ENCODE data around the gene PRKCH. TPM values are rescaled to one million over a fixed set of nuclear protein-coding genes. Genes with fewer than 3 reads are reported as not detected.

PRKCH gene
- total and polyA plus RNA-seq, 2 of the 13 experiments (the other 11 are each of a cell fraction or from before 2014, with no cell fraction given), result 0.48 to 1.3 TPM

DNA sequence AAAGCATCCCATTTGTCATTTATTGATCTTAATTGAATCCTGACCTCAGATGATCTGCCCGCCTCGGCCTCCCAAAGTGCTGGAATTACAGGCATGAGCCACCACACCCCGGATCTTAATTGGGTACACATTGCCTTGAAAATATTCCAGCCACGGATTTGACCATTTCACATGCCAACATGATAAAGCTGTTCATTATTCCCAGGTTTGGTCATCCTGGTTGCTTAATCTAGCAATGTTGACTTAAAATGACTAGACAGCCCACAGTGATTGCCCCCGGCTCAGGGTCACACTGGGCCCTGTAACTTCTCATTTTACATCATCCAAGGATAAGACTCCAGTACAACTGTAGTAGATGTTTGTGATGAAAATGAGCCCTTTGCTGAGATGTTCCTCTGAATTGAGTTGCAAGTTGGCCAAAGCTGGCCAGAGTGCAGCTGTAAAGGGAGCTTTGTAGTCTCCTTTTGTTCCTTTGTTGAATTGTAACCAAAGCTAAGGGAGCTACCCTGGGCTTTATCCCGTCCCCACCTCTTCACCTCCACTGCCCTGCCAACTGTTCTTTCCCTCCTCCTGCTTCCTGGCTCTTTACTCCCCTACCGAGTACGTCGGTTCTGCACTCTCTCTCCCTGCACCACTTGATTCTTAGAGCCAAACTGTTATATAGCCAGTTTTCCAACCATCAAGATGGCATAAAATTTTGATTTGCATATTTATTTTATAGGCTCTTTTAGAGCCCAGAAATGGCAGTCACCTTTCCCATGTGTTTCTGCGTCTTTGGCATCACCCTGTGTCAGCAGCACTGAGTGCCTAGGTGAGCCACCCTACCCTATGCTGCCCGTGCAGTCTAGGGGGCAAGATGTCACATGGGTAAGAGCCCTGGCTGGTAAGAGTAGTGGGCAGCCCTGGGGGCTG, 232.6 kb downstream of the PRKCH start (continued):
- TF ChIP-seq, protein P1, sequence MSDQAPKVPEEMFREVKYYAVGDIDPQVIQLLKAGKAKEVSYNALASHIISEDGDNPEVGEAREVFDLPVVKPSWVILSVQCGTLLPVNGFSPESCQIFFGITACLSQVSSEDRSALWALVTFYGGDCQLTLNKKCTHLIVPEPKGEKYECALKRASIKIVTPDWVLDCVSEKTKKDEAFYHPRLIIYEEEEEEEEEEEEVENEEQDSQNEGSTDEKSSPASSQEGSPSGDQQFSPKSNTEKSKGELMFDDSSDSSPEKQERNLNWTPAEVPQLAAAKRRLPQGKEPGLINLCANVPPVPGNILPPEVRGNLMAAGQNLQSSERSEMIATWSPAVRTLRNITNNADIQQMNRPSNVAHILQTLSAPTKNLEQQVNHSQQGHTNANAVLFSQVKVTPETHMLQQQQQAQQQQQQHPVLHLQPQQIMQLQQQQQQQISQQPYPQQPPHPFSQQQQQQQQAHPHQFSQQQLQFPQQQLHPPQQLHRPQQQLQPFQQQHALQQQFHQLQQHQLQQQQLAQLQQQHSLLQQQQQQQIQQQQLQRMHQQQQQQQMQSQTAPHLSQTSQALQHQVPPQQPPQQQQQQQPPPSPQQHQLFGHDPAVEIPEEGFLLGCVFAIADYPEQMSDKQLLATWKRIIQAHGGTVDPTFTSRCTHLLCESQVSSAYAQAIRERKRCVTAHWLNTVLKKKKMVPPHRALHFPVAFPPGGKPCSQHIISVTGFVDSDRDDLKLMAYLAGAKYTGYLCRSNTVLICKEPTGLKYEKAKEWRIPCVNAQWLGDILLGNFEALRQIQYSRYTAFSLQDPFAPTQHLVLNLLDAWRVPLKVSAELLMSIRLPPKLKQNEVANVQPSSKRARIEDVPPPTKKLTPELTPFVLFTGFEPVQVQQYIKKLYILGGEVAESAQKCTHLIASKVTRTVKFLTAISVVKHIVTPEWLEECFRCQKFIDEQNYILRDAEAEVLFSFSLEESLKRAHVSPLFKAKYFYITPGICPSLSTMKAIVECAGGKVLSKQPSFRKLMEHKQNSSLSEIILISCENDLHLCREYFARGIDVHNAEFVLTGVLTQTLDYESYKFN (CRISPR knock-in tag; conservative IDR thresholded peaks at IDR 0.05), result peak; percentile 92
- TF ChIP-seq FOXJ3 (CRISPR knock-in tag; IDR thresholded peaks at IDR 0.05; ENCODE audit: borderline replicate concordance) (peak; percentile 94), PHF5A (CRISPR knock-in tag; IDR thresholded peaks at IDR 0.05; ENCODE audit: low read depth, unreplicated experiment) (peak; percentile 59), MAFK (conservative IDR thresholded peaks at IDR 0.05 in 1 of 2, IDR thresholded peaks at IDR 0.05 in 1 of 2; ENCODE audit: low read length in 2 of 2) (0 out of 4 replicates have a peak, but pooled peaks of 1 of the 2 experiments have one; percentile 8), ZSCAN22 (CRISPR knock-in tag; IDR thresholded peaks at IDR 0.05) (no peak), ZNF335 (CRISPR knock-in tag; IDR thresholded peaks at IDR 0.05) (no peak), ZSCAN12 (CRISPR knock-in tag; IDR thresholded peaks at IDR 0.05) (no peak), FOXO1 (CRISPR knock-in tag; IDR thresholded peaks at IDR 0.05) (peak; percentile 87), BRCA1 (CRISPR knock-in tag; IDR thresholded peaks at IDR 0.05) (no peak), ZNF672 (CRISPR knock-in tag; IDR thresholded peaks at IDR 0.05) (no peak), HHEX (CRISPR knock-in tag; IDR thresholded peaks at IDR 0.05) (no peak), MTA3 (CRISPR knock-in tag; IDR thresholded peaks at IDR 0.05) (no peak), FOXA3 (CRISPR knock-in tag; IDR thresholded peaks at IDR 0.05) (peak; percentile 98)
- TF ChIP-seq, protein P2, sequence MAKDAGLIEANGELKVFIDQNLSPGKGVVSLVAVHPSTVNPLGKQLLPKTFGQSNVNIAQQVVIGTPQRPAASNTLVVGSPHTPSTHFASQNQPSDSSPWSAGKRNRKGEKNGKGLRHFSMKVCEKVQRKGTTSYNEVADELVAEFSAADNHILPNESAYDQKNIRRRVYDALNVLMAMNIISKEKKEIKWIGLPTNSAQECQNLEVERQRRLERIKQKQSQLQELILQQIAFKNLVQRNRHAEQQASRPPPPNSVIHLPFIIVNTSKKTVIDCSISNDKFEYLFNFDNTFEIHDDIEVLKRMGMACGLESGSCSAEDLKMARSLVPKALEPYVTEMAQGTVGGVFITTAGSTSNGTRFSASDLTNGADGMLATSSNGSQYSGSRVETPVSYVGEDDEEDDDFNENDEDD (CRISPR knock-in tag; IDR thresholded peaks at IDR 0.05; ENCODE audit: borderline replicate concordance), result no peak
- TF ChIP-seq, protein P3, sequence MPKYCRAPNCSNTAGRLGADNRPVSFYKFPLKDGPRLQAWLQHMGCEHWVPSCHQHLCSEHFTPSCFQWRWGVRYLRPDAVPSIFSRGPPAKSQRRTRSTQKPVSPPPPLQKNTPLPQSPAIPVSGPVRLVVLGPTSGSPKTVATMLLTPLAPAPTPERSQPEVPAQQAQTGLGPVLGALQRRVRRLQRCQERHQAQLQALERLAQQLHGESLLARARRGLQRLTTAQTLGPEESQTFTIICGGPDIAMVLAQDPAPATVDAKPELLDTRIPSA (CRISPR knock-in tag; IDR thresholded peaks at IDR 0.05; ENCODE audit: borderline replicate concordance), result no peak
- TF ChIP-seq, protein P4, sequence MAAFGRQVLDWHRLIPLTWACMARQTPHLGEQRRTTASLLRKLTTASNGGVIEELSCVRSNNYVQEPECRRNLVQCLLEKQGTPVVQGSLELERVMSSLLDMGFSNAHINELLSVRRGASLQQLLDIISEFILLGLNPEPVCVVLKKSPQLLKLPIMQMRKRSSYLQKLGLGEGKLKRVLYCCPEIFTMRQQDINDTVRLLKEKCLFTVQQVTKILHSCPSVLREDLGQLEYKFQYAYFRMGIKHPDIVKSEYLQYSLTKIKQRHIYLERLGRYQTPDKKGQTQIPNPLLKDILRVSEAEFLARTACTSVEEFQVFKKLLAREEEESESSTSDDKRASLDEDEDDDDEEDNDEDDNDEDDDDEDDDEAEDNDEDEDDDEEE (CRISPR knock-in tag; IDR thresholded peaks at IDR 0.05), result no peak
- TF ChIP-seq, protein P5, sequence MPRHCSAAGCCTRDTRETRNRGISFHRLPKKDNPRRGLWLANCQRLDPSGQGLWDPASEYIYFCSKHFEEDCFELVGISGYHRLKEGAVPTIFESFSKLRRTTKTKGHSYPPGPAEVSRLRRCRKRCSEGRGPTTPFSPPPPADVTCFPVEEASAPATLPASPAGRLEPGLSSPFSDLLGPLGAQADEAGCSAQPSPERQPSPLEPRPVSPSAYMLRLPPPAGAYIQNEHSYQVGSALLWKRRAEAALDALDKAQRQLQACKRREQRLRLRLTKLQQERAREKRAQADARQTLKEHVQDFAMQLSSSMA (CRISPR knock-in tag; IDR thresholded peaks at IDR 0.05), result no peak
- TF ChIP-seq, protein P6, sequence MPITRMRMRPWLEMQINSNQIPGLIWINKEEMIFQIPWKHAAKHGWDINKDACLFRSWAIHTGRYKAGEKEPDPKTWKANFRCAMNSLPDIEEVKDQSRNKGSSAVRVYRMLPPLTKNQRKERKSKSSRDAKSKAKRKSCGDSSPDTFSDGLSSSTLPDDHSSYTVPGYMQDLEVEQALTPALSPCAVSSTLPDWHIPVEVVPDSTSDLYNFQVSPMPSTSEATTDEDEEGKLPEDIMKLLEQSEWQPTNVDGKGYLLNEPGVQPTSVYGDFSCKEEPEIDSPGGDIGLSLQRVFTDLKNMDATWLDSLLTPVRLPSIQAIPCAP (CRISPR knock-in tag; IDR thresholded peaks at IDR 0.05; ENCODE audit: low read depth), result no peak
- TF ChIP-seq, protein P7, sequence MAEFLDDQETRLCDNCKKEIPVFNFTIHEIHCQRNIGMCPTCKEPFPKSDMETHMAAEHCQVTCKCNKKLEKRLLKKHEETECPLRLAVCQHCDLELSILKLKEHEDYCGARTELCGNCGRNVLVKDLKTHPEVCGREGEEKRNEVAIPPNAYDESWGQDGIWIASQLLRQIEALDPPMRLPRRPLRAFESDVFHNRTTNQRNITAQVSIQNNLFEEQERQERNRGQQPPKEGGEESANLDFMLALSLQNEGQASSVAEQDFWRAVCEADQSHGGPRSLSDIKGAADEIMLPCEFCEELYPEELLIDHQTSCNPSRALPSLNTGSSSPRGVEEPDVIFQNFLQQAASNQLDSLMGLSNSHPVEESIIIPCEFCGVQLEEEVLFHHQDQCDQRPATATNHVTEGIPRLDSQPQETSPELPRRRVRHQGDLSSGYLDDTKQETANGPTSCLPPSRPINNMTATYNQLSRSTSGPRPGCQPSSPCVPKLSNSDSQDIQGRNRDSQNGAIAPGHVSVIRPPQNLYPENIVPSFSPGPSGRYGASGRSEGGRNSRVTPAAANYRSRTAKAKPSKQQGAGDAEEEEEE (CRISPR knock-in tag; IDR thresholded peaks at IDR 0.05; ENCODE audit: borderline replicate concordance), result no peak
